ENCODE data around the gene C1orf52. TPM values are rescaled to one million over a fixed set of nuclear protein-coding genes. Genes with fewer than 3 reads are reported as not detected.

The C1orf52 gene
- polyA plus RNA-seq, 2 of the 4 experiments (the other 2 are of a cell fraction), result 12.2 to 22.4 TPM

DNA sequence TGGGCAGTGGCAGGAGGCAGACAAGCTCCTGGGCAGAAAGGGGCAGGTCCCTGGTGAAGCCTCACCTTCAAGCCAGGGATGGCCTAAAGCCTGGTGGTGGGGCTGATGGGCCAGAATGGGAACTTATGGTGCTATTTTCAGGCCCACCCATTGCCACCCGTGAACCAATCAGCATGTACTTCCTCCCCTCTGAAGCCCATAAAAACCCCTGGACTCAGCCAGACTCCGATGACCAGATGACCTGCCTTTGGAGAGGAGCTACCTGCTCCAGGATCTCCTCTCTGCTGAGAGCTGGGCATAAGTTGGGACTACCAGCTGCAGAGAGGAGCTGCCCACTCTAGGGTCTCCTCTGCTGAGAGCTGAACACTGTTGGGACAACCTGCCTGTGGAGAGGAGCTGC is 24.7 kb upstream of the C1orf52 start:
- peaks cover 17% of the 10 kb centered on the region for H3K4me1 ChIP-seq
- TF ChIP-seq BHLHE40 (IDR thresholded peaks at IDR 0.05; ENCODE audit: low read depth, low read length), result no peak
- no peak for TF ChIP-seq NPAS2 (CRISPR knock-in tag; IDR thresholded peaks at IDR 0.05; ENCODE audit: borderline replicate concordance)
- TF ChIP-seq FOSB (CRISPR knock-in tag; IDR thresholded peaks at IDR 0.05), result no peak
- TF ChIP-seq PBX3 (IDR thresholded peaks at IDR 0.05), result no peak
- TF ChIP-seq CHD2 (IDR thresholded peaks at IDR 0.05; ENCODE audit: low read length, partially characterized antibody), result no peak
- no peak for TF ChIP-seq MAZ (IDR thresholded peaks at IDR 0.05; ENCODE audit: borderline replicate concordance, low read depth, low read length)
- no peak for TF ChIP-seq ZNF302 (CRISPR knock-in tag; IDR thresholded peaks at IDR 0.05)
- TF ChIP-seq CBX2 (IDR thresholded peaks at IDR 0.05; ENCODE audit: borderline replicate concordance, low read depth), result no peak
- TF ChIP-seq HOXA7 (CRISPR knock-in tag; IDR thresholded peaks at IDR 0.05), result no peak
- no peak for TF ChIP-seq REST (IDR thresholded peaks at IDR 0.05)
- TF ChIP-seq JUN (IDR thresholded peaks at IDR 0.05), result no peak
- no peak for TF ChIP-seq EHMT2 (IDR thresholded peaks at IDR 0.05; ENCODE audit: low read depth)
- no peak for TF ChIP-seq PHF8 (IDR thresholded peaks at IDR 0.05; ENCODE audit: borderline replicate concordance, low read depth)
- TF ChIP-seq HOXB5 (CRISPR knock-in tag; IDR thresholded peaks at IDR 0.05), result no peak
- no peak for TF ChIP-seq ZC3H11A (IDR thresholded peaks at IDR 0.05)
- no peak for TF ChIP-seq ESRRA (IDR thresholded peaks at IDR 0.05; ENCODE audit: borderline replicate concordance, low read length)
- TF ChIP-seq NFE2L2 (conservative IDR thresholded peaks at IDR 0.05; ENCODE audit: low read length), result no peak
- TF ChIP-seq JUNB (IDR thresholded peaks at IDR 0.05), result no peak
- TF ChIP-seq, protein P1, sequence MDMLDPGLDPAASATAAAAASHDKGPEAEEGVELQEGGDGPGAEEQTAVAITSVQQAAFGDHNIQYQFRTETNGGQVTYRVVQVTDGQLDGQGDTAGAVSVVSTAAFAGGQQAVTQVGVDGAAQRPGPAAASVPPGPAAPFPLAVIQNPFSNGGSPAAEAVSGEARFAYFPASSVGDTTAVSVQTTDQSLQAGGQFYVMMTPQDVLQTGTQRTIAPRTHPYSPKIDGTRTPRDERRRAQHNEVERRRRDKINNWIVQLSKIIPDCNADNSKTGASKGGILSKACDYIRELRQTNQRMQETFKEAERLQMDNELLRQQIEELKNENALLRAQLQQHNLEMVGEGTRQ (IDR thresholded peaks at IDR 0.05), result no peak
- ATAC-seq (no peak), FAIRE-seq (no peak), DNase-seq (ENCODE audit: low read depth in 1 of 2, low spot score in 1 of 2) (no peak)
- 83% methylated on average over 2 of the region's 2 CpGs for WGBS (ENCODE audit: missing lambda C conversion rate)
- no peak overlapping the region for H3K4me3 ChIP-seq
- no peaks in the 10 kb centered on the region for H3K9me3 ChIP-seq
- H3K27ac ChIP-seq, result 0 out of 6 replicates have a peak overlapping the region, but pooled peaks of 1 of the 2 experiments have one; percentile 37
- no peak overlapping the region for H3K4me2 ChIP-seq
- ChIA-PET POLR2A (no interaction called here), CTCF (interaction anchor here (0.6 to 2.5 kb wide), 2 partner anchors 25 to 30 kb away, joined by 3 to 11 read pairs; partner anchors contain the start of gene C1orf52)

DNA sequence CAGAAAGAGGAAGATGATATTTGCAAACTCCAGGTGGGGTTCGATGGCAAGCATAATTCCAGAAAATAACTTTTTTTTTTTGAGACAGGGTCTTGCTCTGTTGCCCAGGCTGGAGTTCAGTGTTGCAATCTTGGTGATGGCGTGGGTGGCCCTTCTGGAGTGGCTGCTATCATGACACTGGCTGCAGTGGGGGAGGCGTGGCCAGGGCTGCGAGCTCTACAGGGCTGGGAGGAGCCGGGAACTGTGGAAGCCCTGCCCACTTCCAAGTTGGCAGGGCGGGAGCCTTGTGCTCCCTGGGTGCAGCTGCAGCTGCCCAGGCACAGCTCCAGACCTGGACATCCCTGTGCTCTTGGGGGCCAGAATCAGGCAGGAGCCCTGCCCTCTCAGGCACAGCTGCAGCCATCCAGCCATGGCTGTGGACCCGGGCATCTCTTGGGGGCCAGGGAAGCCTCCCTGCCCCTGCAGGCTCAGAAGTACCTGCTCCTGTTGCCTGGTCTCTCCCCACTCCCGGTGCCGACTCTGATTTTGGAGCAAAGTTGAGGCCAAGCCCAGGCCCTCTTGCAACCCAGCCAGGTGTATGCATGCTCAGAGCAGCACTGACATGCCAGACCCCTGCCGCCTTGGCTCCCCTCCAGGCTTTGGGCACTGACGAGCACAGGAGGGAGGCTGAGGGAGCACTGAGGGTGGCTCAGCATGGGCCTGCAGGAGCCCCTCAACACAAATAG is 24.2 kb upstream of the C1orf52 start:
- Histone ChIP-seq H3K4me3 (no peak overlapping the region), H3K4me1 (peaks cover 17% of the 10 kb centered on the region), H3K4me2 (no peak overlapping the region), H3K9me3 (no peaks in the 10 kb centered on the region), H3K27ac (0 out of 6 replicates have a peak overlapping the region, but pooled peaks of 1 of the 2 experiments have one; percentile 37)
- ATAC-seq (peak; percentile 76 to 83; a peak in 5 of 6 replicates), FAIRE-seq (no peak), DNase-seq (ENCODE audit: low read depth in 1 of 2, low spot score in 1 of 2) (peak in 1 of 2 experiments; percentile 51)
- ChIA-PET POLR2A (no interaction called here), CTCF (interaction anchor here (0.6 to 2.5 kb wide), 4 partner anchors 17 to 305 kb away, joined by 3 to 11 read pairs (median 3); partner anchors contain the start of gene C1orf52)
- 69% methylated on average over 6 of the region's 11 CpGs for WGBS (ENCODE audit: missing lambda C conversion rate)
- TF ChIP-seq KDM1A (IDR thresholded peaks at IDR 0.05; ENCODE audit: low read depth) (no peak), EP300 (IDR thresholded peaks at IDR 0.05) (no peak), CBX2 (IDR thresholded peaks at IDR 0.05; ENCODE audit: borderline replicate concordance, low read depth) (no peak), E2F6 (IDR thresholded peaks at IDR 0.05; ENCODE audit: borderline replicate concordance, low read depth) (no peak), KDM5A (IDR thresholded peaks at IDR 0.05) (no peak), CTCF (IDR thresholded peaks at IDR 0.05) (no peak), GATA3 (IDR thresholded peaks at IDR 0.05; ENCODE audit: borderline replicate concordance) (no peak), PBX3 (IDR thresholded peaks at IDR 0.05) (no peak), EHMT2 (IDR thresholded peaks at IDR 0.05; ENCODE audit: low read depth) (no peak)
- TF ChIP-seq, protein P2, sequence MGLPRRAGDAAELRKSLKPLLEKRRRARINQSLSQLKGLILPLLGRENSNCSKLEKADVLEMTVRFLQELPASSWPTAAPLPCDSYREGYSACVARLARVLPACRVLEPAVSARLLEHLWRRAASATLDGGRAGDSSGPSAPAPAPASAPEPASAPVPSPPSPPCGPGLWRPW (IDR thresholded peaks at IDR 0.05), result no peak

Measured in A549 (cell line).